HUES6 (cell line): ENCODE measurements around the gene PDE11A.

ENCODE experiments used
- H3K27ac ChIP-seq: 2 replicates; pipeline ENCODE4 v1.7.0; 2013; ENCODE audit warnings: low read depth, mild to moderate bottlenecking, low read length, inconsistent platforms
- H3K27me3 ChIP-seq: 2 replicates; pipeline ENCODE4 v1.6.1; 2013; ENCODE audit warnings: low read length; ENCODE audit not compliant: control insufficient read depth, insufficient read depth
- H3K36me3 ChIP-seq: 2 replicates; pipeline ENCODE4 v1.6.1; 2013; ENCODE audit warnings: low read length; ENCODE audit not compliant: control insufficient read depth, insufficient read depth
- H3K4me1 ChIP-seq: 2 replicates; pipeline ENCODE4 v1.6.1; 2013; ENCODE audit warnings: low read length; ENCODE audit not compliant: control insufficient read depth, insufficient read depth
- H3K4me3 ChIP-seq: 2 replicates; pipeline ENCODE4 v1.5.1; 2013; ENCODE audit warnings: low read depth, low read length
- H3K9ac ChIP-seq: one replicate; pipeline ENCODE4 v1.6.1; 2013; ENCODE audit warnings: mild to moderate bottlenecking, low read length
- H3K9me3 ChIP-seq: 2 replicates; pipeline ENCODE4 v1.6.1; 2013; ENCODE audit warnings: low read depth, low read length; ENCODE audit not compliant: control insufficient read depth, insufficient read depth

PDE11A gene

DNA sequence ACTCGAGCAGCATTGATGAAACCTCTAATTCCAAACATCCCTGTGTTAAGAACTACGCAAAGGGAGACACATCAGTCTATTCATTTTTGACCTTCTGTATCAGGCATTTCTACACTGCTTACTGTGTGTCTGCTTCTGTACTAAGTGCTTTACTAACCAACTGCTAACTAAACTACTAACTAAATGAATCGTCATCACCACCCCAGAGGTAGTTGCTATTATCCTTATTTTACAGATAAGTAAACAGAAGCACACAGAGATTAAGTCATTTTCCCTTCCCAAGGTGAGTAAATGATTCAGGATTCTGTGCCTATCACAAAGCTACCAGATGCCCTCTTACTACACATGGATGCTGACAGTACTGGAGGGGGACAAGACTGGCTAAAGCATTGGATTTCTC, 395.9 kb downstream of the PDE11A start:
- no peak overlapping the region for H3K4me3 ChIP-seq
- no peaks in the 10 kb centered on the region for H3K9me3 ChIP-seq
- peaks cover 31% of the 10 kb centered on the region; the same call in 1 of the 2 replicates for H3K27me3 ChIP-seq
- no peak overlapping the region for H3K27ac ChIP-seq
- H3K4me1 ChIP-seq: peaks cover 12% of the 10 kb centered on the region
- H3K9ac ChIP-seq: no peak overlapping the region
- H3K36me3 ChIP-seq: no peaks in the 10 kb centered on the region

GRCh38 chr2:177675825-177676224, 396.8 kb downstream of the PDE11A start:
- Histone ChIP-seq H3K4me3 (no peak overlapping the region), H3K27ac (no peak overlapping the region), H3K9me3 (no peaks in the 10 kb centered on the region), H3K4me1 (peaks cover 13% of the 10 kb centered on the region), H3K36me3 (no peaks in the 10 kb centered on the region), H3K27me3 (peaks cover 34% of the 10 kb centered on the region; the same call in 1 of the 2 replicates), H3K9ac (no peak overlapping the region)

- H3K4me3 ChIP-seq: no peak overlapping the region
- H3K9me3 ChIP-seq: no peaks in the 10 kb centered on the region
Measured at GRCh38 chr2:177675350-177675821, 397.2 kb downstream of the PDE11A start.

DNA sequence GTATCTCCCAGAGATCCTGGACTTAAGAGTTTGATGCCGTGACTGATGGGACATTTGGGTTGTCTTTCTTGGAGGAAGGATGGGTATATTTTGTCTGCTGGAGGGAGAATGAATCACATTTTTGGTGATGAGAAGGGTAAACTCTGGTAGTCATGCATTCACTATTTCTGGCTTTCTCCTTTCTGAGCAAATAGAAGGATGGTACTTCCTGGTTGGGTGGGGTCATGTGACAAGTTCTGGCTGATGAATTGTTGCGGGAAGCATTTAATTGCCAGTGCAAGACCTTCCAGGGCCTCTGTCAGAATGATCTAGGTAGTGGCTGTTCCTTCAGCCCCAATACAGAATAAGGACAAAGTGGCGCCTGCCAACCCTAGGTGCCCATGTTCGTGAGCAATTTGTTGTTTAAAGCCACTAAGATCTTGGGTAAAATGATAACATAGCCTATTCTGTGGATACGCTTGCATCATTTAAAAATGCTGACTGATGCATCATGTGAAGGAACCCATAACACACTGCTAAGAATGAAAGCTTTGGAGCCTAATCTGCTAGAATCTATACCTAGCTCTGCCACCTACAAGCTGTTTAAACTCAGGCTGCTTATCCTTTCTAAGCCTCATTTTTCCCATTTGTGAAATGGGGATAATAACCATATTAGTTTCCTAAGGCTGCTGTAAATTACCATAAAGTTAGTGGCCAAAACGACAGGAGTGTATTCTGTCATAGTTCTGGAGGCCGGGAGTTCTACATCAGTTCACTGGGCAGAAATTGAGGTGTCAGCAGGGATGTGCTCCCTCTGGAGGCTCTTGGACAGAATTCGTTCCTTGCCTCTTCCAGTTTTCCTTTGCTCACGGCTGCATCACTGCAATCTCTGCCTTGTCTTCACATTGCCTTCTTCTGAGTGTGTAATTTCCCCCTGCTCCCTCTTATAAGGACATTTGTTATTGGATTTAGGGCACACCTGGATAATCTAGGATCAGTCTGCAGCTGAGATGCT, 398.7 kb downstream of the PDE11A start:
- no peak overlapping the region for H3K9ac ChIP-seq
- H3K27me3 ChIP-seq: peaks cover 47% of the 10 kb centered on the region; the same call in 1 of the 2 replicates
- no peak overlapping the region for H3K27ac ChIP-seq
- H3K36me3 ChIP-seq: no peaks in the 10 kb centered on the region
- peaks cover 24% of the 10 kb centered on the region for H3K4me1 ChIP-seq
- H3K9me3 ChIP-seq: no peaks in the 10 kb centered on the region
- no peak overlapping the region for H3K4me3 ChIP-seq

More at GRCh38 chr2:177675350-177675821, 397.2 kb downstream of the PDE11A start:
- H3K9ac ChIP-seq: no peak overlapping the region
- peaks cover 34% of the 10 kb centered on the region; the same call in 1 of the 2 replicates for H3K27me3 ChIP-seq
- peaks cover 17% of the 10 kb centered on the region for H3K4me1 ChIP-seq
- H3K36me3 ChIP-seq: no peaks in the 10 kb centered on the region
- no peak overlapping the region for H3K27ac ChIP-seq

DNA sequence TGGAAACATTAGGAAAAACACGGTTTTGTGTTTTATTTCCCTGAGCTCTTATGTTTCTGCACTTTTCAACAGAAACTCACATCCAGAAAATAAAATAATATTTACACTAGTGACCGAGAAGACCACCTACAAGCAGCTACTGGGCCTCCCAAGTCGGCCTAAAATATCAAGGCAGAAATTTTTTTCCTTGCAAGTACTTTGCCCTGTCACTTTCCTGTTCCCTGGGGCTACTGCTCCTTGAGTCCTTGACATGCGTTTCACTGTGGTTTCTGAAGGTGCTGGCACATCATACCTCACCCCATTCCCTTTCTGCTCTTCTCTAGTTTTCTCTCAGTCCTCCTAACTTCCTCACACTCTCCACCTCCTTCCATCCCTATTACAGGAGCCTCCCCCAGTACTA, 400.9 kb downstream of the PDE11A start:
- peaks cover 24% of the 10 kb centered on the region for H3K4me1 ChIP-seq
- H3K27me3 ChIP-seq: peaks cover 59% of the 10 kb centered on the region; the same call in 1 of the 2 replicates
- no peaks in the 10 kb centered on the region for H3K9me3 ChIP-seq
- H3K9ac ChIP-seq: no peak overlapping the region
- no peaks in the 10 kb centered on the region for H3K36me3 ChIP-seq
- no peak overlapping the region for H3K4me3 ChIP-seq
- H3K27ac ChIP-seq: no peak overlapping the region

DNA sequence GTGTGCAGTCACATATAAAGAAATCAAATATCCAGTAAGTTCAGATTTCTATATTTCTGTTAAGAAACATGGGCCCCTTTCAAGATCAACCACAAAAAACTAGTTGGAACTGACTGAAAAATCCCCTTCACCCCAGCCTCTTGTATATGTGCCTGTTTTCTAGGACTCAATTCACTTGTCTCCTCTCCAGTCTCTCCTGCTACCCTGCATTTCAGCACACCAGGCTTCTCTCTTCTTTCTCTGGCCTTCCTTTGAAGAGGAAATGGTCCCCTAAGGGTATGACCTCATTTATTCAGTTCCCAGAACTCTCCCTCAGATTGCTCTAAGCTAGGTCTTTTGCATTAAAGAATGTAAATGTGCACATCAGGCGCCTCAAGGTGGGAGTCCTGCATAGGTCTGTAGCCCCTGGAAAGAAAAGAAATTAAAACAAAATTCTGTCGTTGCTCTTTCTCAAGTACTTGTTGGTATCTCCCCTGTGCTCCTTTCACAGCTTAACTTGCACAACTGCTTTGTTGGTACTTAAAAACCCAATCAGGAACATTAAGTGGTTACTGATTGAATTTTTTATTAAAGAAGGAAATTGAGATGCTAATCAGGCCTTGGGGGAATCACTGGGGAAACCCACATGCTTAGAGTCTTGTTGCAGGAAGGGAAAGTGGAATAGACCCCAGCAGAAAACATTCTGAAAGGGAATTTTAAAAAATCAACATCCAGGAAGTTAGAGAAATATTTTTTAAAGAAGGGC, 401.6 kb downstream of the PDE11A start:
- H3K27ac ChIP-seq: no peak overlapping the region
- H3K36me3 ChIP-seq: no peaks in the 10 kb centered on the region
- H3K27me3 ChIP-seq: peaks cover 53% of the 10 kb centered on the region; the same call in 1 of the 2 replicates
- no peak overlapping the region for H3K9ac ChIP-seq
- H3K4me3 ChIP-seq: no peak overlapping the region
- peaks cover 24% of the 10 kb centered on the region for H3K4me1 ChIP-seq
- H3K9me3 ChIP-seq: no peaks in the 10 kb centered on the region

DNA sequence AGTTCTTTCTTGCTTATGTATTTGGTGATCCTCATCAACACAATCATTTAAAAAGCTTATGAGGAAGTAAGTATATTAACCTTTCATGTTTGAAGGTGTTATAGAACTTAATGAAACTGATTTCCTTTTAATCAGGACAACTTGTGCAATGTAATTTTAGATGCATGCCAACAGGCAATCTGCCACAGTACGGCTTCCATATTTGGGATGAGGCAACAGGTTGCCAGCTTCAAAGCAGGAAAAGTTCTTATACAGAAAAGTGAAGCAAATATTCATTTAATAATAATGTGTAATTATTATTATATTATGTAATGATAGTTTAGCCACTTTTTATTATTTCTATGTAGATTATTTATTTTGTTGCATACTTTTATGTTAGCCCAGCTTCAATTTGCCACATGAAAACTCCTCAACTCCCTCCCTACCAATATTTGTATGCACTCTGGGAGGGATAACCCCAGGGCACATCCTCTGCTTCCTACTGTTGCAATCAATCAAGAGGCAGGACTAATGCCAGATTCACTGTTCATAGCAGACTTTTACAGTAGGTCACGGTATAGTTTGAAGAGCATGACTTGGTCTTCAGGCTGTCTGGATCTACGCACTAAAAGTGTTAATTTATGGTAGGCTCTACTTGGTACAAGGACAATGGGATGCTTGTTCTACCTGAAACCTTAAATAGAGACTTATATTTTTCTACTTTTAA, 402.8 kb downstream of the PDE11A start:
- Histone ChIP-seq H3K36me3 (no peaks in the 10 kb centered on the region), H3K27ac (no peak overlapping the region), H3K9me3 (no peaks in the 10 kb centered on the region), H3K9ac (no peak overlapping the region), H3K27me3 (peaks cover 53% of the 10 kb centered on the region; the same call in 1 of the 2 replicates), H3K4me3 (no peak overlapping the region), H3K4me1 (peaks cover 24% of the 10 kb centered on the region)

DNA sequence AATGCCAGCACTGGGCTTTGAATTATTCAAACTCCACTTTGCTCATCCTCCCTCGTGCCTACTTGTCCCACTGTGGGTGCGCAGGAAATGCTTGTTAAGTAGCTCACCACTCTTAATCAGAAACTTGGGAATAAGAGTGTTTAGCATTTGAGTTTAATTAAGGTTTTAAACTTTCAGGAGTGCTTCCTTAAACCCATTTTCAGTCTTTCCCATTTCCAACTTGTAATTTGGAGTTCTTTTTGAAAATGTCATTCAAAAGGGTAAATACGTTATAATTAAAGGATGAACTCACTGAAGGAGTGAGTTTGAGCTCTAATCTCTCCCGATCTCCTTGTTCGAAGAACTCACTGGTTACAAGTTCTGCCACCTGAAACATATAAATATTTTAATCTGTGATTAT, 403.4 kb downstream of the PDE11A start:
- no peak overlapping the region for H3K4me3 ChIP-seq
- H3K4me1 ChIP-seq: peaks cover 24% of the 10 kb centered on the region
- H3K27me3 ChIP-seq: peaks cover 53% of the 10 kb centered on the region; the same call in 1 of the 2 replicates
- H3K36me3 ChIP-seq: no peaks in the 10 kb centered on the region
- H3K9ac ChIP-seq: no peak overlapping the region
- H3K27ac ChIP-seq: no peak overlapping the region
- H3K9me3 ChIP-seq: no peaks in the 10 kb centered on the region

- H3K36me3 ChIP-seq: no peaks in the 10 kb centered on the region
- no peak overlapping the region for H3K4me3 ChIP-seq
- H3K27ac ChIP-seq: no peak overlapping the region
- H3K9me3 ChIP-seq: no peaks in the 10 kb centered on the region
- peaks cover 53% of the 10 kb centered on the region for H3K27me3 ChIP-seq
- H3K4me1 ChIP-seq: peaks cover 24% of the 10 kb centered on the region
- H3K9ac ChIP-seq: no peak overlapping the region
Measured at GRCh38 chr2:177668617-177669016, 404.0 kb downstream of the PDE11A start.

- Histone ChIP-seq H3K4me1 (peaks cover 30% of the 10 kb centered on the region), H3K27ac (no peak overlapping the region), H3K9me3 (no peaks in the 10 kb centered on the region), H3K36me3 (no peaks in the 10 kb centered on the region), H3K4me3 (no peak overlapping the region), H3K27me3 (peaks cover 46% of the 10 kb centered on the region), H3K9ac (no peak overlapping the region)
Measured at GRCh38 chr2:177667626-177668025, 405.0 kb downstream of the PDE11A start.
